Cardiac fibroblast (primary cell): ENCODE data around the gene RMRP.

Source experiments
- DNase-seq, 2 donors: peaks; one replicate each; pipeline versions ENCODE4 v3.0.0 to v3.0.0-alpha.2; 2010; ENCODE audit warnings: low read depth in 2 of 2
- H3K4me3 ChIP-seq, 2 donors: replicated peaks in 1 of 2; 1 replicate in 1 of 2; 2 replicates in 1 of 2; pipeline ENCODE4 v1.5.1; 2011; ENCODE audit warnings: low read depth in 2 of 2, low read length in 2 of 2, mild to moderate bottlenecking in 2 of 2, moderate library complexity in 1 of 2
- CTCF ChIP-seq: IDR thresholded peaks from one replicate; pipeline ENCODE4 v1.5.1; 2011; ENCODE audit warnings: low read depth, mild to moderate bottlenecking, low read length, inconsistent platforms

RMRP gene

GRCh38 chr9:35675732-35676392 is 18.0 kb upstream of the RMRP start:
- peak overlapping the region; percentile 48 to 49 for H3K4me3 ChIP-seq
- DNase-seq = no peak
- no peak for TF ChIP-seq CTCF

- DNase-seq = no peak
- no peak overlapping the region for H3K4me3 ChIP-seq
- TF ChIP-seq CTCF = no peak
Measured at GRCh38 chr9:35675204-35675603, 17.4 kb upstream of the RMRP start.

GRCh38 chr9:35674025-35674361 is 16.2 kb upstream of the RMRP start:
- TF ChIP-seq CTCF = no peak

GRCh38 chr9:35673132-35674024 is 15.6 kb upstream of the RMRP start, which contains the start of gene CA9:
TSS of gene CA9 (plus strand) at chr9:35673928. CDS start at chr9:35673960, 32 bp downstream.
- no peak for TF ChIP-seq CTCF
- H3K4me3 ChIP-seq = no peak within 1 kb of the TSS
- DNase-seq = no peak

More at GRCh38 chr9:35674025-35674361, 16.2 kb upstream of the RMRP start:
- DNase-seq = no peak
- H3K4me3 ChIP-seq = no peak overlapping the region

- DNase-seq = peak in 1 of 2 donors; percentile 22
- no peak for TF ChIP-seq CTCF
- H3K4me3 ChIP-seq = no peak overlapping the region
Measured at GRCh38 chr9:35669331-35670145, 11.7 kb upstream of the RMRP start.

GRCh38 chr9:35667939-35668338 is 10.1 kb upstream of the RMRP start:
- DNase-seq = no peak
- no peak overlapping the region for H3K4me3 ChIP-seq
- TF ChIP-seq CTCF = no peak
